ENCODE data around the gene SCRN3.

SCRN3 gene

DNA sequence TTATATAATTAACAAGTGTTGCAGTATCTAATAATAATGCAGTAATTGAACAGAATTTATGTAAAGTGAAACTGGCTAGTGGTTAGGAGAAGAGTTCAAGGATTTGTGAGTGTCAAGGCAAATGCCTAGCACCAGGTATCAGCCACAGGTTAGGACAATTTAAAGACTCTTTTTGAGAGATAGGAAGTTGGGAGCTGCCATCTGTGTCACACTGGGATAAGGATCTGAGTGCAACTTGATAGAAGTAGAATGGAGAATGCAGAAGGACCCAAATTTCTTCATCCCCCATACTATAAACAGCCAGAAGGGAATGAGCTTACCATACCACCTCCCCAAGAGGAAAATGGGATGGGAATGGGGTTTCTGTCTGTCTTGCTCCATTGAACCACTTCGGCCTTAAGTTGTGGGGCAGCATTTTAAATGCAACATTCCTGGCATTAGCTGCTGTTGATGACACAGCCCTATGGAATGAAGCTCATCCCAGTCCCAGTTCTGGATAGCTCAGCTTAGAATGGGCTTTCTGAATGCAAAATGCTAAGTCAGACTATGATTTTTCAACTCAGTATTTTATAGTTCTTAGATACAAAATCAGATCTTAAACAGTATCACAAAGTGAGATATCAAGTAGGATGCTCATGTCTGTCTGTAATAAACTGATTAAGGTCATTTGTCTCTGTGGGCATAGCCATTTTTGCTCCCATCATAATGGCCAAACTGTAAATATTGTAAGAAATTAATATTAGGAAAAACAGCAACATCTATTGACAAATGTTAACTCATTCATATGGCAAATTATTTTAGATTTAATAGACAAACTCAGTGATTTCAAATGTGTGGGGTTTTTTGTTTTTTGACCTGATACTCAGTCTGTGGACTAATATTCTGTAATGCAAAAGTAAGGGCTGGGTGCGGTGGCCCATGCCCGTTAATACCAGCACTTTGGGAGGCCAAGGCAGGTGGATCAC is 47.3 kb downstream of the SCRN3 start:
- peaks cover 13% of the 10 kb centered on the region for H3K4me1 ChIP-seq (ENCODE audit: control insufficient read depth, insufficient read depth, low read length)
- H3K9ac ChIP-seq (ENCODE audit: low read depth, low read length) = no peak overlapping the region
- no peaks in the 10 kb centered on the region for H3K27me3 ChIP-seq (ENCODE audit: control insufficient read depth, insufficient read depth, low read length)
- H3K36me3 ChIP-seq (ENCODE audit: control insufficient read depth, insufficient read depth, low read length) = no peaks in the 10 kb centered on the region
- peak overlapping the region; percentile 37 for H3K27ac ChIP-seq (ENCODE audit: low read depth, low read length)
- no peak overlapping the region for H3K4me3 ChIP-seq (ENCODE audit: low read depth, low read length)
- no peaks in the 10 kb centered on the region for H3K9me3 ChIP-seq (ENCODE audit: control insufficient read depth, insufficient read depth, low read length)

- no peak overlapping the region for H3K9ac ChIP-seq (ENCODE audit: low read depth, low read length)
- no peaks in the 10 kb centered on the region for H3K27me3 ChIP-seq (ENCODE audit: control insufficient read depth, insufficient read depth, low read length)
- peak overlapping the region; percentile 20 for H3K27ac ChIP-seq (ENCODE audit: low read depth, low read length)
- peaks cover 13% of the 10 kb centered on the region for H3K4me1 ChIP-seq (ENCODE audit: control insufficient read depth, insufficient read depth, low read length)
- H3K9me3 ChIP-seq (ENCODE audit: control insufficient read depth, insufficient read depth, low read length) = no peaks in the 10 kb centered on the region
- H3K36me3 ChIP-seq (ENCODE audit: control insufficient read depth, insufficient read depth, low read length) = no peaks in the 10 kb centered on the region
- H3K4me3 ChIP-seq (ENCODE audit: low read depth, low read length) = no peak overlapping the region
Measured at GRCh38 chr2:174444761-174445160, 49.2 kb downstream of the SCRN3 start.

GRCh38 chr2:174445248-174445647 is 49.7 kb downstream of the SCRN3 start:
- Histone ChIP-seq H3K27me3 (ENCODE audit: control insufficient read depth, insufficient read depth, low read length) (no peaks in the 10 kb centered on the region), H3K9me3 (ENCODE audit: control insufficient read depth, insufficient read depth, low read length) (no peaks in the 10 kb centered on the region), H3K36me3 (ENCODE audit: control insufficient read depth, insufficient read depth, low read length) (no peaks in the 10 kb centered on the region), H3K4me3 (ENCODE audit: low read depth, low read length) (no peak overlapping the region), H3K27ac (ENCODE audit: low read depth, low read length) (peak overlapping the region; percentile 20), H3K9ac (ENCODE audit: low read depth, low read length) (no peak overlapping the region), H3K4me1 (ENCODE audit: control insufficient read depth, insufficient read depth, low read length) (peaks cover 13% of the 10 kb centered on the region)

DNA sequence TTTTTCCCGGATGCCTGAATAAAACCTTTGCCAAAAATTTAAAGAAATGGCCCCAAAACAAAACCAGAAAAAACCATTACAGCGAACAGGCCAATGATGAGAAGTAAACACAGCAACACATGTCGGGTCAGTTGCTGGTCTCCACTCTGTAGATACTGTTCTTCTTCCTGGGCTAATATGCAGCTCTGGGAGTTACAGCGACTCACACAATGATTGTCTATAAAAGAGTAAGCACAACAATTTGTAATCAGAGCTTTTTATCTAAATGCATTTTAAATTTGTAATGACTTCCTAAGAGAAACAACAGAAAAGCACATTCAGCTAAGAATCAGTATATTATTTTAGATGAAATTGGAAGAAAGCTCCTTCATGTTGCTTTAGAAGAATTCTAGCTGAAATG is 51.0 kb downstream of the SCRN3 start:
- no peak overlapping the region for H3K9ac ChIP-seq (ENCODE audit: low read depth, low read length)
- H3K27me3 ChIP-seq (ENCODE audit: control insufficient read depth, insufficient read depth, low read length) = no peaks in the 10 kb centered on the region
- no peak overlapping the region for H3K27ac ChIP-seq (ENCODE audit: low read depth, low read length)
- no peaks in the 10 kb centered on the region for H3K36me3 ChIP-seq (ENCODE audit: control insufficient read depth, insufficient read depth, low read length)
- H3K4me3 ChIP-seq (ENCODE audit: low read depth, low read length) = no peak overlapping the region
- H3K4me1 ChIP-seq (ENCODE audit: control insufficient read depth, insufficient read depth, low read length) = peaks cover 13% of the 10 kb centered on the region
- H3K9me3 ChIP-seq (ENCODE audit: control insufficient read depth, insufficient read depth, low read length) = no peaks in the 10 kb centered on the region

DNA sequence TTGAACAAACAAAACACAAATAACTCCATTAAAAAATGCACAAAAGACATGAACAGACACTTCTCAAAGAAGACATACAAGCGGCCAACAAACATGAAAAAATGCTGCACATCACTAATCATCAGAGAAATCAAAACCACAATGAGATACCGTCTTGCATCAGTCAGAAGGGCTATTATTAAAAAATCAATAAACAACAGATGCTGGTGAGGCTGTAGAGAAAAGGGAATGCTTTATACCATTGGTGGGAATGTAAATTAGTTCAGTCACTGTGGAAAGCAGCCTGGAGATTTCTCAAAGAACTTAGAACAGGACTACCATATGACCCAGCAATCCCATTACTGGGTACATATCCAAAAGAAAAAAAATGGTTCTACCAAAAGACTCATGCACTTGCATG is 53.5 kb downstream of the SCRN3 start:
- Histone ChIP-seq H3K9ac (ENCODE audit: low read depth, low read length) (no peak overlapping the region), H3K9me3 (ENCODE audit: control insufficient read depth, insufficient read depth, low read length) (no peaks in the 10 kb centered on the region), H3K27ac (ENCODE audit: low read depth, low read length) (no peak overlapping the region), H3K4me3 (ENCODE audit: low read depth, low read length) (no peak overlapping the region), H3K36me3 (ENCODE audit: control insufficient read depth, insufficient read depth, low read length) (no peaks in the 10 kb centered on the region), H3K4me1 (ENCODE audit: control insufficient read depth, insufficient read depth, low read length) (no peaks in the 10 kb centered on the region), H3K27me3 (ENCODE audit: control insufficient read depth, insufficient read depth, low read length) (no peaks in the 10 kb centered on the region)

DNA sequence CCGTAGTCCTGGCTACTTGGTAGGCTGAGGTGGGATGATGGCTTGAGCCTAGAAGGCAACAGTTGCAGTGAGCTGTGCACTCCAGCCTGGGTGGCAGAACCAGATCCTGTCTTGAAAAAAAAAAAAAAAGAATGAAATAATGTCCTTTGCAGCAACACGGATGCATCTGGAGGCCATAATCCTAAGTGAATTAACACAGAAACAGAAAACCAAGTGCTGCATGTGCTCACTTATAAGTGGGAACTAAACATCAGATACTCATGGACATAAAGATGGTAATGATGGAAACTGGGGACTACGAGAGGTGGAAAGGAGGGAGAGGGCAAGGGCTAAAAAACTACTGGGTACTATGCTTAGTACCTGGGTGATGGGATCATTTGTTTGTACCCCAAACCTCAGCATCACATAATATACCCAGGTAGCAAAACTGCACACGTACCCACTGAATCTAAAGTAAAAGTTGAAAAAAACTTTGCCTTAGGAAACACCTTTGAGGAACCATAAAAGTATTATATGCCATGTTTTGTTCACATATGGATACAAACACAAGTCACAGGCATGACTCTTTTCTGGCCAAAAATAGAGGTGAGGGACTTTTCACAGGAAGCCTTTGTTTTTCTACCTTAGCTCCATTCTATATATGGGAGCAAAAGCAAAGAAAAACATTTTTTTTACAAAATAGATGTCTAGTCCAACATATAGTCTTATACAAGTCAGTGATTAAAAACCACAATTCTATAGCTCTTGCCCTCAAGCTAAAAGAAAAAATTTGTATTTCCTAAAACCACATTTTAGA is 54.7 kb downstream of the SCRN3 start:
- H3K27me3 ChIP-seq (ENCODE audit: control insufficient read depth, insufficient read depth, low read length) = no peaks in the 10 kb centered on the region
- H3K4me1 ChIP-seq (ENCODE audit: control insufficient read depth, insufficient read depth, low read length) = no peaks in the 10 kb centered on the region
- no peaks in the 10 kb centered on the region for H3K9me3 ChIP-seq (ENCODE audit: control insufficient read depth, insufficient read depth, low read length)
- H3K36me3 ChIP-seq (ENCODE audit: control insufficient read depth, insufficient read depth, low read length) = no peaks in the 10 kb centered on the region
- H3K9ac ChIP-seq (ENCODE audit: low read depth, low read length) = no peak overlapping the region
- no peak overlapping the region for H3K4me3 ChIP-seq (ENCODE audit: low read depth, low read length)
- H3K27ac ChIP-seq (ENCODE audit: low read depth, low read length) = no peak overlapping the region

GRCh38 chr2:174454566-174454965 is 59.0 kb downstream of the SCRN3 start:
- H3K9me3 ChIP-seq (ENCODE audit: control insufficient read depth, insufficient read depth, low read length) = no peaks in the 10 kb centered on the region
- no peaks in the 10 kb centered on the region for H3K27me3 ChIP-seq (ENCODE audit: control insufficient read depth, insufficient read depth, low read length)
- no peak overlapping the region for H3K4me3 ChIP-seq (ENCODE audit: low read depth, low read length)
- no peaks in the 10 kb centered on the region for H3K36me3 ChIP-seq (ENCODE audit: control insufficient read depth, insufficient read depth, low read length)
- H3K4me1 ChIP-seq (ENCODE audit: control insufficient read depth, insufficient read depth, low read length) = no peaks in the 10 kb centered on the region
- H3K27ac ChIP-seq (ENCODE audit: low read depth, low read length) = no peak overlapping the region
- no peak overlapping the region for H3K9ac ChIP-seq (ENCODE audit: low read depth, low read length)

DNA sequence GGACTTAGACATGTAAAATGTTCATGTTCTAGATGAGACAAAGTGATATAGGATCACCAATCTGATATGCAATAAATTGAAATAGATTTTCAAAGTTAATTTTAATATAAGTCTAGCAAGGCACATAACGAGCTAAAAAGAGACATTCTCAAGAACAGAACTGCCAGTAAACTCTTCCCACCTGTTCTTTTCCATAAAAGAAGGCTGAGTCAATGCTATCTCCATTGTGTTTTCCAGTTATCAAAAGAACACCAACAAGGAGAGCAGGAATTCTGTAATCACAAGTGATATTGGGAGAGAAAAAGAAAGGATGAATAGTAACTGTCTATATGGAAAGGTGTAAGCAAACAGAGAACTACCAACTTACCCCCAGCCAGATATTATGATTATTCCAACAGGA is 65.7 kb downstream of the SCRN3 start:
- H3K36me3 ChIP-seq (ENCODE audit: control insufficient read depth, insufficient read depth, low read length) = no peaks in the 10 kb centered on the region
- no peak overlapping the region for H3K4me3 ChIP-seq (ENCODE audit: low read depth, low read length)
- H3K4me1 ChIP-seq (ENCODE audit: control insufficient read depth, insufficient read depth, low read length) = no peaks in the 10 kb centered on the region
- no peaks in the 10 kb centered on the region for H3K9me3 ChIP-seq (ENCODE audit: control insufficient read depth, insufficient read depth, low read length)
- H3K27me3 ChIP-seq (ENCODE audit: control insufficient read depth, insufficient read depth, low read length) = peaks cover 4% of the 10 kb centered on the region; the same call in 1 of the 2 replicates
- no peak overlapping the region for H3K27ac ChIP-seq (ENCODE audit: low read depth, low read length)
- no peak overlapping the region for H3K9ac ChIP-seq (ENCODE audit: low read depth, low read length)

DNA sequence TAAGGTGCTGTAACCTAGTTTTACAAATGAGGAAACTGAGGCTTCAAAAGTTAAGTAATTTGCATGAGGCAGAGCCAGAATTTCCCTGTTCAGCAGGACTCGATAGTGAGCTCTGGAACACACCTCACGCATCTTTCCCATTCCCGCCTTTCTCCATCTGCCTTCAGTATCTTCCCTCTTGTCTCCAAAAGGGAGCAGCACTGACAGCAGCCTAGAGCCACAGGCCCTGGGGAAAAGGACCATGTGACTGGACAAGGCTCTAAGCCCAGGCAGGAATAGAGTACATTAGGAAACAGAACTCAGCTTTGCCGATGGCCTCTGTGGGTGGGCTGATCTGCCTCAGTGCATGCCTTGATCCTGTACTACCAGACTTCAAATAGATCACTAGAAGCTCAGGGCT is 69.8 kb downstream of the SCRN3 start:
- no peak overlapping the region for H3K4me3 ChIP-seq (ENCODE audit: low read depth, low read length)
- no peak overlapping the region for H3K27ac ChIP-seq (ENCODE audit: low read depth, low read length)
- H3K4me1 ChIP-seq (ENCODE audit: control insufficient read depth, insufficient read depth, low read length) = no peaks in the 10 kb centered on the region
- peaks cover 4% of the 10 kb centered on the region; the same call in 1 of the 2 replicates for H3K27me3 ChIP-seq (ENCODE audit: control insufficient read depth, insufficient read depth, low read length)
- no peaks in the 10 kb centered on the region for H3K9me3 ChIP-seq (ENCODE audit: control insufficient read depth, insufficient read depth, low read length)
- no peaks in the 10 kb centered on the region for H3K36me3 ChIP-seq (ENCODE audit: control insufficient read depth, insufficient read depth, low read length)
- H3K9ac ChIP-seq (ENCODE audit: low read depth, low read length) = no peak overlapping the region

DNA sequence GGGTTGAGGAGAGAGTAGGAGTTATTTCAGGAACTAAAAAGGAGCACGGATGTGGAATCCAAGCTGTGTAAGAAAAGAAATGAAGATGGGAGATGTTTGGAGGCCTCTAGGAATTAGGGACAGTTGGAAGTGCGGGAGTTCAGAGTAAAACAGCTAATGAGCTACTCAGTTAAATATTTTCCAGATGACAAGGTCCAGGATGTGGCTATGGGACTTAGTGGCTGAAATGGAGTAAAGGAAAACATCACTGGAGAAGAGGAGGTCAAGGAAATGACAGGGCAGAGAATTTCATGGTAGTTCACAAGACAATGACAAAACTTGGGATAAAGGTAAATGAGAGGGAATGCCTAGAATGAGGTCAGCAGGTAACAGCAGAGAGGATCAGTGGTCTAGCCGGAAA is 78.3 kb downstream of the SCRN3 start:
- Histone ChIP-seq H3K9me3 (ENCODE audit: control insufficient read depth, insufficient read depth, low read length) (no peaks in the 10 kb centered on the region), H3K27ac (ENCODE audit: low read depth, low read length) (no peak overlapping the region)

GRCh38 chr2:174477759-174478158 is 82.2 kb downstream of the SCRN3 start:
- Histone ChIP-seq H3K27ac (ENCODE audit: low read depth, low read length) (no peak overlapping the region), H3K4me1 (ENCODE audit: control insufficient read depth, insufficient read depth, low read length) (no peaks in the 10 kb centered on the region), H3K27me3 (ENCODE audit: control insufficient read depth, insufficient read depth, low read length) (no peaks in the 10 kb centered on the region), H3K36me3 (ENCODE audit: control insufficient read depth, insufficient read depth, low read length) (no peaks in the 10 kb centered on the region), H3K9ac (ENCODE audit: low read depth, low read length) (no peak overlapping the region), H3K4me3 (ENCODE audit: low read depth, low read length) (no peak overlapping the region), H3K9me3 (ENCODE audit: control insufficient read depth, insufficient read depth, low read length) (no peaks in the 10 kb centered on the region)

More for the DNA sequence above, 78.3 kb downstream of the SCRN3 start:
- Histone ChIP-seq H3K4me1 (ENCODE audit: control insufficient read depth, insufficient read depth, low read length) (no peaks in the 10 kb centered on the region), H3K27me3 (ENCODE audit: control insufficient read depth, insufficient read depth, low read length) (no peaks in the 10 kb centered on the region), H3K9ac (ENCODE audit: low read depth, low read length) (no peak overlapping the region), H3K36me3 (ENCODE audit: control insufficient read depth, insufficient read depth, low read length) (no peaks in the 10 kb centered on the region), H3K4me3 (ENCODE audit: low read depth, low read length) (no peak overlapping the region)
